Osteocyte (in vitro differentiated cells): ENCODE measurements around the gene ADAMTS20. TPM values are rescaled to one million over a fixed set of nuclear protein-coding genes. Genes with fewer than 3 reads are reported as not detected.

ENCODE experiments used
- DNase-seq: peaks from one replicate; pipeline ENCODE4 v3.0.0; 2021; ENCODE audit warnings: mixed read lengths; ENCODE audit not compliant: unreplicated experiment; ENCODE audit errors: extremely low spot score
- H3K27ac Mint-ChIP-seq: one replicate; pipeline ENCODE4 v1.8.0; 2021; ENCODE audit warnings: mild to moderate bottlenecking, mixed read lengths; ENCODE audit not compliant: unreplicated experiment
- H3K27me3 Mint-ChIP-seq: one replicate; pipeline ENCODE4 v1.8.0; 2021; ENCODE audit warnings: mixed read lengths; ENCODE audit not compliant: unreplicated experiment
- H3K36me3 Mint-ChIP-seq: one replicate; pipeline ENCODE4 v1.8.0; 2021; ENCODE audit warnings: mixed read lengths; ENCODE audit not compliant: unreplicated experiment
- H3K4me1 Mint-ChIP-seq: one replicate; pipeline ENCODE4 v1.8.0; 2021; ENCODE audit warnings: mixed read lengths; ENCODE audit not compliant: unreplicated experiment
- H3K4me3 Mint-ChIP-seq: one replicate; pipeline ENCODE4 v1.8.0; 2021; ENCODE audit warnings: mild to moderate bottlenecking, moderate library complexity, mixed read lengths; ENCODE audit not compliant: unreplicated experiment
- H3K9me3 Mint-ChIP-seq: one replicate; pipeline ENCODE4 v1.8.0; 2021; ENCODE audit warnings: mixed read lengths; ENCODE audit not compliant: unreplicated experiment
- CTCF ChIP-seq: fragments of 200-600 bp; sonication (generic); IDR thresholded peaks from 2 replicates; pipeline ENCODE4 v1.5.0; 2021; ENCODE audit warnings: antibody characterized with exemption, mild to moderate bottlenecking, moderate library complexity
- total RNA-seq: library from RNA; stranded (reverse); gene quantifications from 2 replicates; pipeline ENCODE4 v1.2.1, GENCODE V29; 2021

The ADAMTS20 gene
- total RNA-seq, 1 donor from 2014 or later = not detected

GRCh38 chr12:43493261-43493797, 58.7 kb downstream of the ADAMTS20 start:
- Mint-ChIP-seq H3K36me3 (no peaks in the 10 kb centered on the region), H3K9me3 (no peaks in the 10 kb centered on the region), H3K4me3 (no peak overlapping the region), H3K27ac (no peak overlapping the region), H3K4me1 (no peaks in the 10 kb centered on the region), H3K27me3 (no peaks in the 10 kb centered on the region)
- DNase-seq = no peak
- no peak for TF ChIP-seq CTCF

- H3K27me3 Mint-ChIP-seq = no peaks in the 10 kb centered on the region
- H3K4me1 Mint-ChIP-seq = no peaks in the 10 kb centered on the region
Measured at GRCh38 chr12:43482311-43483085, 69.5 kb downstream of the ADAMTS20 start.

GRCh38 chr12:43480591-43480990, 71.4 kb downstream of the ADAMTS20 start:
- Mint-ChIP-seq H3K4me3 (no peak overlapping the region), H3K4me1 (no peaks in the 10 kb centered on the region), H3K36me3 (no peaks in the 10 kb centered on the region), H3K27me3 (no peaks in the 10 kb centered on the region), H3K27ac (no peak overlapping the region), H3K9me3 (peaks cover 12% of the 10 kb centered on the region)
- DNase-seq = no peak
- no peak for TF ChIP-seq CTCF

More at GRCh38 chr12:43482311-43483085, 69.5 kb downstream of the ADAMTS20 start:
- no peak overlapping the region for H3K27ac Mint-ChIP-seq
- H3K9me3 Mint-ChIP-seq = peaks cover 20% of the 10 kb centered on the region
- no peaks in the 10 kb centered on the region for H3K36me3 Mint-ChIP-seq
- DNase-seq = no peak
- TF ChIP-seq CTCF = no peak
- no peak overlapping the region for H3K4me3 Mint-ChIP-seq

GRCh38 chr12:43462741-43463140, 89.3 kb downstream of the ADAMTS20 start:
- DNase-seq = no peak
- no peak for TF ChIP-seq CTCF
- no peak overlapping the region for H3K4me3 Mint-ChIP-seq
- H3K36me3 Mint-ChIP-seq = no peaks in the 10 kb centered on the region
- peaks cover 3% of the 10 kb centered on the region for H3K27me3 Mint-ChIP-seq
- H3K9me3 Mint-ChIP-seq = peaks cover 1% of the 10 kb centered on the region
- no peaks in the 10 kb centered on the region for H3K4me1 Mint-ChIP-seq
- no peak overlapping the region for H3K27ac Mint-ChIP-seq

- Mint-ChIP-seq H3K4me1 (no peaks in the 10 kb centered on the region), H3K27me3 (no peaks in the 10 kb centered on the region), H3K36me3 (no peaks in the 10 kb centered on the region), H3K27ac (no peak overlapping the region), H3K4me3 (no peak overlapping the region), H3K9me3 (peaks cover 8% of the 10 kb centered on the region)
- DNase-seq = no peak
- no peak for TF ChIP-seq CTCF
Measured at GRCh38 chr12:43462080-43462479, 89.9 kb downstream of the ADAMTS20 start.
